ENCODE data around the gene CSTPP1.

DNA sequence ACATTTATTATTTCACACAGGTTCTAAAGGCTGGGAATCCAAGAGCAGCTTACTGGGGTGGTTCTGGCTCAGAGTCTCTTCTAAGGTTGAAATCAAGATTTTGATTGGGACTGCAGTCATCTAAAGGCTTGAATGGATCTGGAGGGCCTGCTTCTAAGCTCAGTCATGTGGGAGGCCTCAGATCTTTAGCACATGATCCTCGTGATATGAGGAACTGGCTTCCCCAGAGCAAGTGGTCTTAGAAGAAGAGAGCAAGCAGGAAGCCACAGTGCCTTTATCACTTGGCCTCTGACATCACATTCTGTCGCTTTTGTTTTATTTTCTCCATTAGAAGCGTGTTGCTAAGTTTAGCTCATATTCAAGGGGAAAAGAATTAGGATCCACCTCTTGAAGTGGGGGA is 151.2 kb downstream of the CSTPP1 start:
- TF ChIP-seq, protein P1, sequence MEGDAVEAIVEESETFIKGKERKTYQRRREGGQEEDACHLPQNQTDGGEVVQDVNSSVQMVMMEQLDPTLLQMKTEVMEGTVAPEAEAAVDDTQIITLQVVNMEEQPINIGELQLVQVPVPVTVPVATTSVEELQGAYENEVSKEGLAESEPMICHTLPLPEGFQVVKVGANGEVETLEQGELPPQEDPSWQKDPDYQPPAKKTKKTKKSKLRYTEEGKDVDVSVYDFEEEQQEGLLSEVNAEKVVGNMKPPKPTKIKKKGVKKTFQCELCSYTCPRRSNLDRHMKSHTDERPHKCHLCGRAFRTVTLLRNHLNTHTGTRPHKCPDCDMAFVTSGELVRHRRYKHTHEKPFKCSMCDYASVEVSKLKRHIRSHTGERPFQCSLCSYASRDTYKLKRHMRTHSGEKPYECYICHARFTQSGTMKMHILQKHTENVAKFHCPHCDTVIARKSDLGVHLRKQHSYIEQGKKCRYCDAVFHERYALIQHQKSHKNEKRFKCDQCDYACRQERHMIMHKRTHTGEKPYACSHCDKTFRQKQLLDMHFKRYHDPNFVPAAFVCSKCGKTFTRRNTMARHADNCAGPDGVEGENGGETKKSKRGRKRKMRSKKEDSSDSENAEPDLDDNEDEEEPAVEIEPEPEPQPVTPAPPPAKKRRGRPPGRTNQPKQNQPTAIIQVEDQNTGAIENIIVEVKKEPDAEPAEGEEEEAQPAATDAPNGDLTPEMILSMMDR (conservative IDR thresholded peaks at IDR 0.05) = no peak
- no peak for TF ChIP-seq EZH2 (IDR thresholded peaks at IDR 0.05; ENCODE audit: low read depth)
